Common myeloid progenitor, CD34-positive (primary cell): ENCODE data around the gene EFS.

Experiments
- CTCF ChIA-PET: fragments of 350-600 bp; sonication (Branson Sonifier 250); formaldehyde crosslinking; loops from one replicate; lab custom pipeline; 2021; ENCODE audit warnings: antibody characterized with exemption; lab: Charles Lee
- POLR2A ChIA-PET: fragments of 350-600 bp; sonication (Branson Sonifier 250); formaldehyde crosslinking; loops from one replicate; lab custom pipeline; 2021; ENCODE audit warnings: antibody characterized with exemption; lab: Charles Lee
- DNase-seq, 3 donors: peaks; one replicate each; pipeline versions ENCODE4 v3.0.0 to v3.0.0-alpha.2; 2013
- H3K27ac ChIP-seq, 2 experiments: 1 replicate in 1 of 2; 2 replicates in 1 of 2; pipeline ENCODE4 v1.7.0; 2013; ENCODE audit warnings: inconsistent platforms in 2 of 2, low read length in 2 of 2, mild to moderate bottlenecking in 2 of 2, low read depth in 1 of 2, moderate library complexity in 1 of 2; ENCODE audit not compliant: severe bottlenecking in 2 of 2, insufficient read depth in 1 of 2, poor library complexity in 1 of 2
- H3K27me3 ChIP-seq, 5 experiments: replicated peaks in 2 of 5; 1 replicate in 3 of 5; 2 replicates in 2 of 5; pipeline versions ENCODE4 v1.6.1 to v1.7.0; 2013; ENCODE audit warnings: low read length in 4 of 5, mild to moderate bottlenecking in 2 of 5, moderate library complexity in 2 of 5, inconsistent platforms in 1 of 5; ENCODE audit not compliant: insufficient read depth in 5 of 5, control insufficient read depth in 4 of 5
- H3K36me3 ChIP-seq, 4 experiments: 1 replicate in 2 of 4; 2 replicates in 2 of 4; pipeline versions ENCODE4 v1.6.1 to v1.7.0; 2013; ENCODE audit warnings: low read length in 3 of 4, control low read depth in 1 of 4, mild to moderate bottlenecking in 1 of 4; ENCODE audit not compliant: control insufficient read depth in 4 of 4, insufficient read depth in 4 of 4
- H3K4me1 ChIP-seq, 4 experiments: 1 replicate in 3 of 4; 2 replicates in 1 of 4; pipeline versions ENCODE4 v1.6.1 to v1.7.1; 2013; ENCODE audit warnings: low read length in 3 of 4, mild to moderate bottlenecking in 3 of 4, control low read depth in 1 of 4, inconsistent platforms in 1 of 4, moderate library complexity in 1 of 4; ENCODE audit not compliant: control insufficient read depth in 4 of 4, insufficient read depth in 4 of 4; ENCODE audit errors: control extremely low read depth in 1 of 4
- H3K4me3 ChIP-seq, 7 experiments: 1 replicate in 4 of 7; 2 replicates in 3 of 7; pipeline versions ENCODE4 v1.5.1 to v1.7.0; 2013; ENCODE audit warnings: mild to moderate bottlenecking in 7 of 7, low read length in 6 of 7, moderate library complexity in 6 of 7, inconsistent platforms in 2 of 7, low read depth in 2 of 7, control low read depth in 1 of 7; ENCODE audit not compliant: insufficient read depth in 4 of 7, control insufficient read depth in 1 of 7; ENCODE audit errors: extremely low read depth in 1 of 7
- H3K9me3 ChIP-seq, 5 experiments: 1 replicate in 4 of 5; 2 replicates in 1 of 5; pipeline versions ENCODE4 v1.6.1 to v1.7.1; 2013; ENCODE audit warnings: low read length in 4 of 5, mild to moderate bottlenecking in 2 of 5, inconsistent platforms in 1 of 5, low read depth in 1 of 5, moderate library complexity in 1 of 5; ENCODE audit not compliant: control insufficient read depth in 4 of 5, insufficient read depth in 2 of 5; ENCODE audit errors: control extremely low read depth in 1 of 5
- WGBS: methylation state at CpG from one replicate; pipeline ENCODE4 v1.1.5; 2013; ENCODE audit not compliant: insufficient coverage; 5-methylcytosine and 5-hydroxymethylcytosine counted together

The EFS gene

DNA sequence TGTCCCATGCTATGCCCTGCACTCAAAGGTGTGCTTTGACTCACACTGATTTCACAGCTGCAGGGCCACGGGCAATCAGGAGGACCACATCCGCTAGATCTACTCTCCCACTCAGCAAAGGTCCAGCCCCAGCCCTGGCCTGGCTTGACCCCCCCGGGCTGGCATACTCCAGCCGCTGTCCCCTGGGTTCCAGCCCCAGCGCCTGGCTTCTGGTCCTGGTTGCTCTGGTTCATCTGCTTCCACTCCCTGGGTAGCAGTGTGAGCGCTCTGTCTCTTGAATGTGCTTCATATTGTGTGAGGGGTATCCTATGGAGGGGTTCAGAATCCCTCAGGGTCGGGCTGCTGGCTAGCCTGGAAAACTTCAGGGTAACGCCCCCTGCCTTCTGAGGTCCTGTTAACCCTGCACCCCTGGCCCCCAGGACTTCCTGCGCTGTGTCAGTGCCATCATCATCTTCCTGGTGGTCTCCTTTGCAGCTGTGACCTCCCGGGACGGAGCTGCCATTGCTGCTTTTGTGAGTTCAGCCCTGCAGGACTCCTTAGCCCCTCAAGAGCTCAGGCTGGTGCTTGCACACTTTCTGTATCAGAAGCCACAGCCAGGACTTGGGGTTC lies 13.7 kb upstream of the EFS start:
- H3K27ac ChIP-seq: no peak overlapping the region
- H3K27me3 ChIP-seq: peaks cover 0 to 3% (median 0%) of the 10 kb centered on the region in 5 experiments
- no peak overlapping the region for H3K4me3 ChIP-seq
- no peaks in the 10 kb centered on the region for H3K36me3 ChIP-seq
- no peaks in the 10 kb centered on the region for H3K9me3 ChIP-seq
- peaks cover 0 to 24% (median 9%) of the 10 kb centered on the region in 4 experiments for H3K4me1 ChIP-seq
- ChIA-PET CTCF (interaction anchor here (1.1 to 9.0 kb wide), 11 partner anchors 10 to 259 kb away, joined by 3 to 108 read pairs (median 27); partner anchors contain the start of genes PABPN1 and SLC22A17), POLR2A (no interaction called here)
- WGBS: 86% methylated on average over 9 of the region's 11 CpGs
- DNase-seq: no peak

DNA sequence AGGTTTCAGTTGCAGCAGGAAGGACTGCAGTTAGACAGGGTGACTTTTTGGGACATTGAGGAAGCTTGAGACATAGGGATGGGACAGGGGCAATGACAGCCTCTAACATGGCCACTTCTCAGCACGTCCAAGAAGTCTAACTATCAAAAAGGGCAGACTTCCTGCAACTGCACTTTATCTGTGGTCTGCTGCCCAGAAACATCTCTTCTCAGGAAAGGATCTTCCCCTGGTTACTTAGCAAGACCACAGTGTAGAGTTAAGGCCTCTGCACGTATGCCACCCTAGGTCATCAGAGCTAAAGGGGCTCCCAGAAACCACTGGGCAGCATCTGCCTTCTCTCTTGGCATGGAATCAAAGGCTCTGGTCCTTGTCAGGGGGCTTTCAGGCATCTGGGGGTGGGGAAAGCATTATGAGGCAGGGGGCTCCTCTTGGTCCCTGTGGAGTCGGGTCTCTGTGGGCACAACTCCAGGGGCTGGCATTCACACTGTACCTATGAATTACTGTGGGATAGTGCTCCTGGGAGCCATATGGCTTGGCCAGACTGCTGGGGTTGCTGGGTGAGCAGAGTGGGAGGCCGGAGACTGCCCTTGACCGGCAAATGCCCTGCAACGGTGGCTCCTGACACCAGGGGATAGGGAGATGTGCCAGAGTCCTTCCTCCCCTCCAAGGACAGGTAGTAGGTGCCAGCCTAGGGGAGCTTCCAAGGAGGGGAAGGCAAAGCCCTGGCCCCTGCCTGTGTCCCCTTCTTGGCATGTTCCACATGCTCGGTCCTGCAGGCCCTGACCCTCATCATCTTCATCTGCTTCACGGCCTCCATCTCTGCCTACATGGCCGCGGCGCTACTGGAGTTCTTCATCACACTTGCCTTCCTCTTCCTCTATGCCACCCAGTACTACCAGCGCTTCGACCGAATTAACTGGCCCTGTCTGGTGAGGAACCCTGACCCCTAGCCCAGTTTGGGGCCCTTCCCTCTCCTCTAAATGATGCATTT lies 12.9 kb upstream of the EFS start:
- ChIA-PET POLR2A (no interaction called here), CTCF (interaction anchor here (0.6 to 9.0 kb wide), 9 partner anchors 9 to 113 kb away, joined by 3 to 108 read pairs (median 4); partner anchors contain the start of gene PABPN1)
- peak; percentile 36 to 69 (median 56) for DNase-seq
- 87% methylated on average over 8 of the region's 14 CpGs for WGBS
- Histone ChIP-seq H3K36me3 (no peaks in the 10 kb centered on the region), H3K27me3 (peaks cover 0 to 3% (median 0%) of the 10 kb centered on the region in 5 experiments), H3K4me3 (no peak overlapping the region), H3K4me1 (peaks cover 0 to 21% (median 9%) of the 10 kb centered on the region in 4 experiments), H3K27ac (no peak overlapping the region), H3K9me3 (no peaks in the 10 kb centered on the region)

DNA sequence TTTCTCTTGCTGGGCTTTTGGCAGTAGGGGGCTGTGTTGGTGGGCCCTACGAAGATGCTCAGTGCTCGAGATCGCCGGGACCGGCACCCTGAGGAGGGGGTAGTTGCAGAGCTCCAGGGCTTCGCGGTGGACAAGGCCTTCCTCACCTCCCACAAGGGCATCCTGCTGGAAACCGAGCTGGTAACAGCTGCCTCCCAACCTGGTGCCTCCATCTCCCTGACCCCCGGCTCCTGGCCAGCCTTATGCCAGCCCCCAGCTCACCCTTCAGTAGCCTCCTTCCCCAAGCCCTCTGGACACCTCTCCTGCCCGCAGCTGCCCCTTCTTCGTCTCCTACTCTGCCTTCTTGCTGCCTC lies 12.2 kb upstream of the EFS start:
- Histone ChIP-seq H3K27me3 (peaks cover 0 to 3% (median 0%) of the 10 kb centered on the region in 5 experiments), H3K9me3 (no peaks in the 10 kb centered on the region), H3K27ac (no peak overlapping the region), H3K4me1 (peaks cover 0 to 15% (median 5%) of the 10 kb centered on the region in 4 experiments), H3K4me3 (no peak overlapping the region), H3K36me3 (no peaks in the 10 kb centered on the region)
- POLR2A ChIA-PET: no interaction called here
- no peak for DNase-seq
- CTCF ChIA-PET: interaction anchor here (0.6 to 9.0 kb wide), 9 partner anchors 9 to 113 kb away, joined by 3 to 108 read pairs (median 3); partner anchors contain the start of genes PABPN1 and SLC22A17
- WGBS: 92% methylated on average over 9 of the region's 11 CpGs

DNA sequence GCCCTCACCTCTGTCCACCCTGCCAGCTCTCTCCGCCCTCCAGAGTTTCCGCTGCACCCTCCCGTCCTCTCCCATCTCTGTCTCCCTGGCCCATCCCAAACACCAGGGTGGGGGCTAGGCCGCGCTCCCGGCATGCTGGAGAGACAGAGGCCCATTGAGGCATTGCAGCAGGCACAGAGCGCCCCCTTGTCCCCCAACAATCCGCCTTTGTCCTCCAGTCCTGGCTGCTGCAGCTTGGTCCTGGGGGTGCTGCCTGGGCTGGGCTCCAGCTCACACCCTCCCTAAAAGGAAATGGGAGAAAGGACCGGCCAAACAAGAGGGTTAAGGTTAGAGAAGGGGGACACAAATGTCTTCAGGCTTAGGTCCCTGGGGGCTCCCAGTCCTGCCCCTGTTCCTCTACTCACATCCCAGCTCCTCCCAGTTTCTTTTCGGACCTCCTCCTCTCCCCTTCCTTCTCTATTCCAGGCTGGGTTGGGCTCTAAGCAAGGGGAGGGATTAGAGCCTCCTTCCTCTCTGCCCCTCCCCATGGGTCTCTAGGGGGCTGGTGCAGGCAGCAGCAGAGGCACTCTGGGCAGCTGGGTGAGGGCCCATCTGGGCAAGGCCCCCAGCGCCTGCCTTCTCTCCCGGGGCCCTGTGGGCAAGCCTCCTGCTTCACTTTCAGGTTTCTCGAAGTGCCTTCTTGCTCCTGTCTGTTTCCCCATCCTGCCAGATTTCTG lies 11.7 kb upstream of the EFS start, which contains the start of gene CMTM5:
Gene CMTM5 (plus strand): TSS at position 565 of the 716 bp plus-strand sequence. CDS start 206 bp downstream, outside the sequence.
- Histone ChIP-seq H3K27me3 (peaks cover 0 to 3% (median 0%) of the 10 kb centered on the region in 5 experiments), H3K9me3 (no peaks in the 10 kb centered on the region), H3K36me3 (no peaks in the 10 kb centered on the region), H3K4me1 (peaks cover 0 to 12% (median 4%) of the 10 kb centered on the region in 4 experiments), H3K4me3 (no peak within 1 kb of the TSS), H3K27ac (no peak within 1 kb of the TSS)
- ChIA-PET CTCF (interaction anchor here (1.1 to 9.0 kb wide), 8 partner anchors 8 to 112 kb away, joined by 3 to 108 read pairs (median 4); partner anchors contain the start of genes PABPN1 and SLC22A17), POLR2A (no interaction called here)
- 85% methylated on average over 12 of the region's 13 CpGs for WGBS
- DNase-seq: no peak

DNA sequence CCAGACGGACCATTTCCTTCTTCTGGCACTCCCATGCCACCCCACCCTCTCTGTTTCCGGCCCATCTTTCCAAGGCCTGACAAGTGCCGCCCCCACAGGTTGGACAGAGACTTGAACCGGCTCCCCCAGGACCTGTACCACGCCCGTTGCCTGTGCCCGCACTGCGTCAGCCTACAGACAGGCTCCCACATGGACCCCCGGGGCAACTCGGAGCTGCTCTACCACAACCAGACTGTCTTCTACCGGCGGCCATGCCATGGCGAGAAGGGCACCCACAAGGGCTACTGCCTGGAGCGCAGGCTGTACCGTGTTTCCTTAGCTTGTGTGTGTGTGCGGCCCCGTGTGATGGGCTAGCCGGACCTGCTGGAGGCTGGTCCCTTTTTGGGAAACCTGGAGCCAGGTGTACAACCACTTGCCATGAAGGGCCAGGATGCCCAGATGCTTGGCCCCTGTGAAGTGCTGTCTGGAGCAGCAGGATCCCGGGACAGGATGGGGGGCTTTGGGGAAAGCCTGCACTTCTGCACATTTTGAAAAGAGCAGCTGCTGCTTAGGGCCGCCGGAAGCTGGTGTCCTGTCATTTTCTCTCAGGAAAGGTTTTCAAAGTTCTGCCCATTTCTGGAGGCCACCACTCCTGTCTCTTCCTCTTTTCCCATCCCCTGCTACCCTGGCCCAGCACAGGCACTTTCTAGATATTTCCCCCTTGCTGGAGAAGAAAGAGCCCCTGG lies 10.7 kb upstream of the EFS start:
- CTCF ChIA-PET: interaction anchor here (1.2 to 9.0 kb wide), 5 partner anchors 9 to 75 kb away, joined by 3 to 108 read pairs (median 4); no protein-coding TSS in a partner anchor
- H3K27ac ChIP-seq: no peak overlapping the region
- POLR2A ChIA-PET: no interaction called here

DNA sequence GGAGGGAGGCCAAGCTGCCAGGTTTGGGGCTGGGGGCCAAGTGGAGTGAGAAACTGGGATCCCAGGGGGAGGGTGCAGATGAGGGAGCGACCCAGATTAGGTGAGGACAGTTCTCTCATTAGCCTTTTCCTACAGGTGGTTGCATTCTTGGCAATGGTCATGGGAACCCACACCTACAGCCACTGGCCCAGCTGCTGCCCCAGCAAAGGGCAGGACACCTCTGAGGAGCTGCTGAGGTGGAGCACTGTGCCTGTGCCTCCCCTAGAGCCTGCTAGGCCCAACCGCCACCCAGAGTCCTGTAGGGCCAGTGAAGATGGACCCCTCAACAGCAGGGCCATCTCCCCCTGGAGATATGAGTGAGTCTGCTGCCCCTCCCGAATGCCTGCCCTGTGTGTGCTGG lies 8.1 kb upstream of the EFS start:
- ChIA-PET CTCF (interaction anchor here (1.0 to 3.8 kb wide), 3 partner anchors 12 to 84 kb away, joined by 3 to 19 read pairs (median 3); no protein-coding TSS in a partner anchor), POLR2A (no interaction called here)
- no peak for DNase-seq
- H3K27me3 ChIP-seq: peaks cover 0 to 6% (median 2%) of the 10 kb centered on the region in 5 experiments
- no peaks in the 10 kb centered on the region for H3K36me3 ChIP-seq
- H3K4me1 ChIP-seq: peaks cover 0 to 9% (median 4%) of the 10 kb centered on the region in 4 experiments
- no peaks in the 10 kb centered on the region for H3K9me3 ChIP-seq
- H3K4me3 ChIP-seq: no peak overlapping the region
- WGBS: 90% methylated on average over 3 of the region's 3 CpGs
- H3K27ac ChIP-seq: no peak overlapping the region

More for the DNA sequence above, 10.7 kb upstream of the EFS start:
- H3K27me3 ChIP-seq: peaks cover 0 to 4% (median 0%) of the 10 kb centered on the region in 5 experiments
- H3K9me3 ChIP-seq: no peaks in the 10 kb centered on the region
- DNase-seq: no peak
- peaks cover 0 to 12% (median 4%) of the 10 kb centered on the region in 4 experiments for H3K4me1 ChIP-seq
- no peaks in the 10 kb centered on the region for H3K36me3 ChIP-seq
- H3K4me3 ChIP-seq: no peak overlapping the region
- 91% methylated on average over 18 of the region's 21 CpGs for WGBS
